HL-60 (cell line): ENCODE data around the gene MACROD2.

Experiments
- DNase-seq, 2 experiments: peaks; one replicate each; pipeline ENCODE4 v3.0.0-alpha.2; 2010 to 2020; ENCODE audit warnings: low read depth in 1 of 2, low spot score in 1 of 2
- H3K27ac ChIP-seq: fragments of 250-450 bp; sonication (Bioruptor Pico); replicated peaks from 2 replicates; pipeline ENCODE4 v1.5.1; 2020; ENCODE audit warnings: mild to moderate bottlenecking, moderate library complexity
- H3K27me3 ChIP-seq: fragments of 250-450 bp; sonication (Bioruptor Pico); 2 replicates; pipeline ENCODE4 v1.5.1; 2021; ENCODE audit warnings: mild to moderate bottlenecking, moderate library complexity; ENCODE audit not compliant: insufficient read depth, poor library complexity, severe bottlenecking
- H3K4me3 ChIP-seq: replicated peaks from 2 replicates; pipeline ENCODE4 v1.5.1; 2011; ENCODE audit warnings: mild to moderate bottlenecking, control low read depth, low read length; ENCODE audit not compliant: insufficient read depth
- GABPA ChIP-seq: IDR thresholded peaks from 2 replicates; pipeline ENCODE4 v1.6.1; 2012; ENCODE audit warnings: low read depth
- POLR2AphosphoS5 ChIP-seq: IDR thresholded peaks from 2 replicates; pipeline ENCODE4 v1.6.1; 2012; ENCODE audit warnings: low read depth
- SPI1 ChIP-seq: IDR thresholded peaks from 2 replicates; pipeline ENCODE4 v1.6.1; 2012; ENCODE audit warnings: low read depth, mild to moderate bottlenecking, borderline replicate concordance
- TF ChIP-seq, protein P1 (sequence below): IDR thresholded peaks from one replicate; pipeline ENCODE4 v1.5.1; 2011; ENCODE audit warnings: low read length, control low read depth, inconsistent platforms; ENCODE audit not compliant: insufficient read depth
- TF ChIP-seq, protein P2 (sequence below): IDR thresholded peaks from 2 replicates; pipeline ENCODE4 v1.6.1; 2012; ENCODE audit warnings: low read depth; ENCODE audit not compliant: insufficient replicate concordance

MACROD2 gene

DNA sequence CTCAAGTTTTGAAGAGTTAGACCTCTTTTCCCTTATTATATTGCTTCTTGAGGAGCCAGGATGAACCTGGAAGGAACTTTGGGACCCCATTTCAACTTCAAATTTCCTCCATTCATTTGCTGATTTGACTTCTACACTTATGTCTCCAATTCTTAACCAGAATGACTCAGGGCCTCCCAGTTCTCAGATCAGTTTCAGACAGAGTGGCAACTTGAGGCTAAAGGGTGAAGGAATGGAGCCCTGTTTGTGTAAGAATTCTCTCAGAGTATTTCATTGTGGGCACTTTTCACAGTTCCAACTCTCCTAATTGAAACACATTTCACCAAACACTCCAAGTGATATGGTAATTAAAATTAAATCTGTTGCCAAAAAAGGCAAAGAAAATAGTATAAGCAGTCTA, 451.1 kb downstream of the MACROD2 start:
- DNase-seq: no peak
- TF ChIP-seq SPI1: no peak
- no peak for TF ChIP-seq GABPA
- TF ChIP-seq, protein P1, sequence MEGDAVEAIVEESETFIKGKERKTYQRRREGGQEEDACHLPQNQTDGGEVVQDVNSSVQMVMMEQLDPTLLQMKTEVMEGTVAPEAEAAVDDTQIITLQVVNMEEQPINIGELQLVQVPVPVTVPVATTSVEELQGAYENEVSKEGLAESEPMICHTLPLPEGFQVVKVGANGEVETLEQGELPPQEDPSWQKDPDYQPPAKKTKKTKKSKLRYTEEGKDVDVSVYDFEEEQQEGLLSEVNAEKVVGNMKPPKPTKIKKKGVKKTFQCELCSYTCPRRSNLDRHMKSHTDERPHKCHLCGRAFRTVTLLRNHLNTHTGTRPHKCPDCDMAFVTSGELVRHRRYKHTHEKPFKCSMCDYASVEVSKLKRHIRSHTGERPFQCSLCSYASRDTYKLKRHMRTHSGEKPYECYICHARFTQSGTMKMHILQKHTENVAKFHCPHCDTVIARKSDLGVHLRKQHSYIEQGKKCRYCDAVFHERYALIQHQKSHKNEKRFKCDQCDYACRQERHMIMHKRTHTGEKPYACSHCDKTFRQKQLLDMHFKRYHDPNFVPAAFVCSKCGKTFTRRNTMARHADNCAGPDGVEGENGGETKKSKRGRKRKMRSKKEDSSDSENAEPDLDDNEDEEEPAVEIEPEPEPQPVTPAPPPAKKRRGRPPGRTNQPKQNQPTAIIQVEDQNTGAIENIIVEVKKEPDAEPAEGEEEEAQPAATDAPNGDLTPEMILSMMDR: no peak
- no peak for TF ChIP-seq POLR2AphosphoS5
- TF ChIP-seq, protein P2, sequence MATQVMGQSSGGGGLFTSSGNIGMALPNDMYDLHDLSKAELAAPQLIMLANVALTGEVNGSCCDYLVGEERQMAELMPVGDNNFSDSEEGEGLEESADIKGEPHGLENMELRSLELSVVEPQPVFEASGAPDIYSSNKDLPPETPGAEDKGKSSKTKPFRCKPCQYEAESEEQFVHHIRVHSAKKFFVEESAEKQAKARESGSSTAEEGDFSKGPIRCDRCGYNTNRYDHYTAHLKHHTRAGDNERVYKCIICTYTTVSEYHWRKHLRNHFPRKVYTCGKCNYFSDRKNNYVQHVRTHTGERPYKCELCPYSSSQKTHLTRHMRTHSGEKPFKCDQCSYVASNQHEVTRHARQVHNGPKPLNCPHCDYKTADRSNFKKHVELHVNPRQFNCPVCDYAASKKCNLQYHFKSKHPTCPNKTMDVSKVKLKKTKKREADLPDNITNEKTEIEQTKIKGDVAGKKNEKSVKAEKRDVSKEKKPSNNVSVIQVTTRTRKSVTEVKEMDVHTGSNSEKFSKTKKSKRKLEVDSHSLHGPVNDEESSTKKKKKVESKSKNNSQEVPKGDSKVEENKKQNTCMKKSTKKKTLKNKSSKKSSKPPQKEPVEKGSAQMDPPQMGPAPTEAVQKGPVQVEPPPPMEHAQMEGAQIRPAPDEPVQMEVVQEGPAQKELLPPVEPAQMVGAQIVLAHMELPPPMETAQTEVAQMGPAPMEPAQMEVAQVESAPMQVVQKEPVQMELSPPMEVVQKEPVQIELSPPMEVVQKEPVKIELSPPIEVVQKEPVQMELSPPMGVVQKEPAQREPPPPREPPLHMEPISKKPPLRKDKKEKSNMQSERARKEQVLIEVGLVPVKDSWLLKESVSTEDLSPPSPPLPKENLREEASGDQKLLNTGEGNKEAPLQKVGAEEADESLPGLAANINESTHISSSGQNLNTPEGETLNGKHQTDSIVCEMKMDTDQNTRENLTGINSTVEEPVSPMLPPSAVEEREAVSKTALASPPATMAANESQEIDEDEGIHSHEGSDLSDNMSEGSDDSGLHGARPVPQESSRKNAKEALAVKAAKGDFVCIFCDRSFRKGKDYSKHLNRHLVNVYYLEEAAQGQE: no peak
- H3K27ac ChIP-seq: no peak overlapping the region
- no peak overlapping the region for H3K4me3 ChIP-seq
- no peaks in the 10 kb centered on the region for H3K27me3 ChIP-seq

DNA sequence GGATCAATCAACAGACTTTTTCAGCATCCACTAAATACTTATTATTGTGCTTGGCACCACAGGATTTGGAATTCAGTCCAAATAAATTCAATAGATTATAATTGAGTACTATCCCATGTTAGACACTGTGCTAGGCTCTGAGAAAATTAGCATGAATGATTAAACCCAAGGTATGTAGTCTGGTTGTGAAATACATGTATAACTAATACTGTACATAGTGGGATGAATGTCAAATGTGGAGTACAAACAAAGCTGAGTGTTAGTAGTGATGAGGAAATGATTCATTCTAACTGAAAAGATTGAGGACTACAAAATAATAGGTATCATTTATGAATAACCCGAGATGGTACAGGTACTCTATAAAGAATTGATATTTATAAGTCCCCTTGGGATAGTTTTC, 454.0 kb downstream of the MACROD2 start:
- TF ChIP-seq, protein P2: no peak
- TF ChIP-seq SPI1 (no peak), POLR2AphosphoS5 (no peak), GABPA (no peak)
- TF ChIP-seq, protein P1: no peak
- no peaks in the 10 kb centered on the region for H3K27me3 ChIP-seq
- DNase-seq: no peak
- no peak overlapping the region for H3K27ac ChIP-seq
- no peak overlapping the region for H3K4me3 ChIP-seq

DNA sequence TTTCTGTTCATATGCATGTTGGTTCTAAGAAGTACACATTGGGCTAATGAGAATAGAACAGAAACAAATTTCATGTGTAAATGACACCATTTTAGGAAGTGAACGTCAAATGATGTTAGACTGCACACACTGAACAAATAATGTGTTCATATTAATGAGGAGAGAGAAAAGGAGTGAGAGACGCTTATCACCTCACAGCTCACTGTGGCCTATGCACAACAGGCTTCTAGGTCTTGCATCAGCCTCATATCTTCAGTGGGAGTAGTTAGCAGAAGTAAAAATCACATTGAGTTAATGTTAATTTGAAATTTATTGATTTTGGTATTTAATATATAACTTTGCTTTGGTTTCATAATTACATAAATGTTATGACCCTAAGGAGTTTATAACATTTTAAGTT, 454.9 kb downstream of the MACROD2 start:
- TF ChIP-seq GABPA (no peak), POLR2AphosphoS5 (no peak), SPI1 (no peak)
- TF ChIP-seq, protein P2: no peak
- TF ChIP-seq, protein P1: no peak
- H3K27ac ChIP-seq: no peak overlapping the region
- no peak for DNase-seq
- H3K27me3 ChIP-seq: no peaks in the 10 kb centered on the region
- H3K4me3 ChIP-seq: no peak overlapping the region
